ENCODE results near the gene FAM83C.

The FAM83C gene

DNA sequence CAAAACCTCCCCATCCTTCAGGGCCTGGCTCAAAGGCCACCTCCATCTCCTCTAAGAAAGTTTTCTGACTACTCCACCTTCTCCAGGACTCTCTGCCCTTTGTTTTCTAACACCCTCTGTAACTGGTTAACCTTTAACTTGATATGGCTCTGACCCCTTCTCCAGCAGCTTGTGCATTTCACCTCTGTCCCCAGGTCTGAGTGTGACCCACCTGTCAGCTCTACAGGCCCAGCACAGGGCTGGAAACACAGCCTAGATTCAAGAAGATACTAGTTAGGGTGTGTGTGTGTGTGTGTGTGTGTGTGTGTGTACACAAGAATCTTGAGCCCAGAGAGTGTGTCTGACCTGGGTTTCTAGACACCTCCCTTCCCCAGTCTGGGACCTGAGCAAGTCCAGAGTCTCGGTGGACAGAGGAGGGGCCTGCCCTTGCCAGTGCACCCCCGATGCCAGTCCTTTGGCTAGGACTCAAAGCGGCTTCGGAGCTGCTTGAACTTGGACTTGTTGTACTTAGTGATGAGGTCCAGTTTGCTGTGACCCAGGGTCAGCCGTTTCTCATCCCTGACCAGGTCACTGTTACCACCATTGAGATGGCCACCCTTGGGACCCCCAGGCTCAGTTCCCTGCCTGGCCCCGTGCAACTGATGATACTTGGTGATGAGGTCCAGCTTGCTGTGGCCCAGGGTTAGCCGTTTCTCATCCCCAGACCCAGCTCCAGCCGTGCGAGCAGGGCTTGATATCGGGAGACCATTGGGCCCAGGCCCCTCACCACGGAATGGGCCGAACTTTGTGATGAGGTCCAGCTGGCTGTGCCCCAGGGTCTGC lies 5.9 kb downstream of the FAM83C start:
- no peak for DNase-seq (ENCODE audit: low read depth)
- no peak overlapping the region for H3K4me3 ChIP-seq (ENCODE audit: low read length)
- TF ChIP-seq, protein P1, sequence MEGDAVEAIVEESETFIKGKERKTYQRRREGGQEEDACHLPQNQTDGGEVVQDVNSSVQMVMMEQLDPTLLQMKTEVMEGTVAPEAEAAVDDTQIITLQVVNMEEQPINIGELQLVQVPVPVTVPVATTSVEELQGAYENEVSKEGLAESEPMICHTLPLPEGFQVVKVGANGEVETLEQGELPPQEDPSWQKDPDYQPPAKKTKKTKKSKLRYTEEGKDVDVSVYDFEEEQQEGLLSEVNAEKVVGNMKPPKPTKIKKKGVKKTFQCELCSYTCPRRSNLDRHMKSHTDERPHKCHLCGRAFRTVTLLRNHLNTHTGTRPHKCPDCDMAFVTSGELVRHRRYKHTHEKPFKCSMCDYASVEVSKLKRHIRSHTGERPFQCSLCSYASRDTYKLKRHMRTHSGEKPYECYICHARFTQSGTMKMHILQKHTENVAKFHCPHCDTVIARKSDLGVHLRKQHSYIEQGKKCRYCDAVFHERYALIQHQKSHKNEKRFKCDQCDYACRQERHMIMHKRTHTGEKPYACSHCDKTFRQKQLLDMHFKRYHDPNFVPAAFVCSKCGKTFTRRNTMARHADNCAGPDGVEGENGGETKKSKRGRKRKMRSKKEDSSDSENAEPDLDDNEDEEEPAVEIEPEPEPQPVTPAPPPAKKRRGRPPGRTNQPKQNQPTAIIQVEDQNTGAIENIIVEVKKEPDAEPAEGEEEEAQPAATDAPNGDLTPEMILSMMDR (conservative IDR thresholded peaks at IDR 0.05; ENCODE audit: low read depth, low read length), result no peak

DNA sequence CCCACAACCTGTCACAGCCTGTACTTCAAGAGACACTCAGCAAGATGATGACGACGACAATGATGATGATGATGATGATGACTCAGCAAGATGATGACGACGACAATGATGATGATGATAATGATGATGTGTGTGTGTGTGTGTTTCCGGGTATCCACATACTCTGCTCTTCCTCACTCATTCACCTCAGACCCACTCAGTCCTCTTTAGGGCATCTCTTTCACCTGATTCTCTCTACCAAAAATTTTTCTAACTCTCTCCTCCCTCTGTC lies 6.5 kb downstream of the FAM83C start:
- TF ChIP-seq, protein P1 (conservative IDR thresholded peaks at IDR 0.05; ENCODE audit: low read depth, low read length), result no peak
- no peak overlapping the region for H3K4me3 ChIP-seq (ENCODE audit: low read length)
- DNase-seq (ENCODE audit: low read depth), result no peak

DNA sequence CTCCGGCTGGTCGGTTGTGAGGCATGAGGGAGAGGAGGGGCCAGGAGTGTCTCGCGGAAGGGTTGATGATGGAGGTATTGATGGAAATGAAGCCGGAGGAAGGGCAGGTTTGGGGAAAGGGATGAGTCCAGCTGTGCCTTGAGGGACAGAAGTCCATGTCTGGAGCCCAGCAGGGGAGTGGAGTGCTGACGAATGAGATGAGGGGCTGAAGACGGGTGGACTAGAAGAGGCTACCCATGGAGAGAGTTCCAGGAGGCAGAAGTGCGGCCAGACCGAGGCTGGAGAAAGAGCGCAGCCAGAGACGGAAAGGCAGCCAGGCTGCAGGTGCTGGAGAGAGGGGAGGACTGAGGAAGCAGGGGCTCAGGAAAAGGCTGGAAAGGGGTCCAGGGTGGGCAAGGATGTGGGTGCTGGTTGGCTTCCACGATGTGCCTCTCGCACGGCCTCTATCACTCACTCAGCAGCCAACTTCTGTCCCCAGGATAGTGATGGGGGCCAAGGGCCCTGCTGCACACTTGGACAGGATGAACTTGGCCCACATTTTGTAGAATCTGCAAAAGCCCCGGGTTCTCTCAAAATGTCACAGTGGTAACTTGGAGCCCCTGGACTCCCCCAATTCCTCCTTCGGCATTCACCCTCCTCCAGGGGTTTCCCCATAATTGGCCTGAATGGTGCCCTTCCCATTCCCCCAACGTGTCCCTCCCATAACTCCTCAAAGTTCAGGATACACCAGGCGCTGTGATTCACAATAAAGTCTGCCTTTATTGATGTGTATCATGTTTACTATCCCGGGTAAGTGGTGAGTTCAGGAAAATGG lies 7.0 kb downstream of the FAM83C start:
- no peak for DNase-seq (ENCODE audit: low read depth)
- TF ChIP-seq, protein P1 (conservative IDR thresholded peaks at IDR 0.05; ENCODE audit: low read depth, low read length), result no peak
- H3K4me3 ChIP-seq (ENCODE audit: low read length), result peak overlapping the region; percentile 84

DNA sequence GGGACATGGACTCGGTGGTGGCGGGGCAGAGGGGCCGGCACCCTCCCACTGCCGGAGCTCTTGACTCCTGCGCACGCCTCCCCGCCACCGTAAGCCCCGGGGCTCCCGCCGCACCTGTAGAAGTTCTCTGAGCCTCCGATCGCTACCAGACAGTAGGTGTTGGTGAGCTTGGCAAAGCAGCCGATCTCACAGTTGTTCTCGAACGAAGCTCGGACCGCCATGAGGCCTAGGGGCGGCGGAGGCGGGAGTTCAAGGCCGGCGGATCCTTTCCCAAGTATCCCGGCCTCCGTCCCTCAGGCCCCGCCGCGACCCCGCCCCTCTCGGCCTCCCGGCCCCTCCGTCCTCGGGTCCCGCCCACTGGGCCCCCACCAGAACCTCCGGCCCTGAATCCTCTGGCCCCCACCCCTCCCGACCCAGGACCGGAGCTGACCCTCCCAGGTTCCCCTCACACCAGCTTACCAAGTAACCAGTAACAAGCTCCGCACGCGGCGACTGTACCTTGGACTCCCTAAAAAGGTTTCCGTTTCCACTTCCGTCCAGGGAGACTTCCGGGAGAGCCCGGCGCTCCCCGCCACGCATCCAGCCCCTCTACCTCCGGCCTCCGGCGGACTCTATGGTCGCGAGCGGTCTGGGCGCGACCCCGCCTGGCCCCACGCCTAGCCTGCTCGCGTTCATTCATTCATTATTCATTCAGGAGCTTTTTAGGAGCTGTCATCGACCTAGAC lies 7.8 kb downstream of the FAM83C start, which contains the start of gene EIF6:
TSS of gene EIF6 (minus strand) at position 506 of the 725 bp plus-strand sequence. CDS start at position 221, 285 bp downstream.
- DNase-seq (ENCODE audit: low read depth), result peak; percentile 59
- TF ChIP-seq, protein P1 (conservative IDR thresholded peaks at IDR 0.05; ENCODE audit: low read depth, low read length), result no peak
- peak within 1 kb of the TSS; percentile 84 for H3K4me3 ChIP-seq (ENCODE audit: low read length)

DNA sequence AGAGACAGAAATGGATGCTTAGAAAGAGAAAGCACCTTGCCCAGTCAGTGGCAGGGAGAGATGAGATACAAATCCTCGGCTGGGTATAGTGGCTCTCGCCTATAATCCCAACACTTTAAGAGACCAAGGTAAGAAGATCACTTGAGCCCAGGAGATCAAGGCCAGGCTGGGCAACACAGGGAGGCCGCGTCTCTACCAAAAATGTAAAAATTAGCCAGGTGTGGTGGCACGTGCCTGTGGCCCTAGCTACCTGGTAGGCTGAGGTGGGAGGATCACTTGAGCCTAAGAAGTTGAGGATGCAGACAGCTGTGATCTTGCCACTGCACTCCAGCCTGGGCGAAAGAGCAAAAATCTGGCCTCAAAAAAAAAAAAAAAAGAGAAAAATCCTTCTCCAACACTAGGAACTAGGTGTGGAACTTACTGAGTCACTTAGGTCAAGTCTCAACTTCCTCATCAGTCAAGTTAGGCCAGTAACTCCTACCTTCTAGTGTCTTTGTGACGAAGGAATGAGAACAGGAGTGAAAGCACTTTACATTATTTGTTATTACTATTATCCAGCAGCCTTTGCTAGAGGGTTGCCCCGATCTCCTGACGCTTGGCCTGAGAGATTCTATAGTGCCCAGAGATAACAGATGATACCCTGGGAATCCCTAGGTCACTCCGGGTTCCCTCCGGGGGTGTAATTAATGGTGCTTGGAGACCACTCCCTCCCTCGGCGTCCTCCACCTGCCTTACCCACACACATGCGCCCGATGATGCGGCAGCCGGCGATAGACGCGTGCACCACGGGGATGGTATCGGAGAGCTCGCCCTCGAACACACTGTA lies 8.6 kb downstream of the FAM83C start:
- H3K4me3 ChIP-seq (ENCODE audit: low read length), result peak overlapping the region; percentile 84
- TF ChIP-seq, protein P1 (conservative IDR thresholded peaks at IDR 0.05; ENCODE audit: low read depth, low read length), result no peak
- DNase-seq (ENCODE audit: low read depth), result no peak

DNA sequence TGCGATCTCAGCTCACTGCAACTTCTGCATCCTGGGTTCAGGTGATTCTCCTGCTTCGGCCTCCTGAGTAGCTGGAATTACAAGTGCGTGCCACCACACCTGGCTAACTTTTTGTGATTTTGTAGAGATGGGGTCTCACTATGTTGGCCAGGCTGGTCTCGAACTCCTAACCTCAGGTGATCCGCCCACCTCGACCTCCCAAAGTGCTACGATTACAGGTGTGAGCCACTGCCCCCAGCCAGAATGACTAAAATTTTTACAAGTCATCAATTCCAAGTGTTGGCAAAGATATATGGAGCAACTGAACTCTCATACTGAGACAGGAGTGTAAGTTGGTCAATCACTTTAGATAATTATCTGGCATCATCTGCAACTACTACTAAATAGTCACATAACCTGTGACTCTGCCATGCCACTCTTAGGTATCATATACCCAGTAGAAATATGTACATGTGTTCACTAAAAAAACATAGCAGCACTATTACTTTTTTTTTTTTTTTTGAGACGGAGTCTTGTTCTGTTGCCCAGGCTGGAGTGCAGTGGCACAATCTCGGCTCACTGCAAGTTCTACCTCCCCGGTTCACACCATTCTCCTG lies 10.6 kb downstream of the FAM83C start:
- H3K4me3 ChIP-seq (ENCODE audit: low read length), result no peak overlapping the region
- DNase-seq (ENCODE audit: low read depth), result no peak
- TF ChIP-seq, protein P1 (conservative IDR thresholded peaks at IDR 0.05; ENCODE audit: low read depth, low read length), result no peak
